Muscle layer of colon (tissue), 2 donors: Measurements from ENCODE around the gene STK16.
"Not testable (repeated sequence)": the region's sequence is repeated elsewhere in the genome, so short reads cannot be mapped to it uniquely, and the experiment has no call there.

Source experiments
- H3K27ac ChIP-seq: one replicate; pipeline ENCODE4 v1.7.0; 2013; ENCODE audit warnings: low read depth, mild to moderate bottlenecking, low read length, moderate library complexity
- H3K27me3 ChIP-seq, 2 donors: one replicate each; pipeline ENCODE4 v1.7.0; 2013; ENCODE audit warnings: low read length in 2 of 2, mild to moderate bottlenecking in 2 of 2; ENCODE audit not compliant: insufficient read depth in 2 of 2, control insufficient read depth in 1 of 2
- H3K36me3 ChIP-seq: one replicate; pipeline ENCODE4 v1.7.0; 2013; ENCODE audit warnings: mild to moderate bottlenecking, low read length; ENCODE audit not compliant: insufficient read depth
- H3K4me1 ChIP-seq: one replicate; pipeline ENCODE4 v1.7.0; 2013; ENCODE audit warnings: mild to moderate bottlenecking, low read length; ENCODE audit not compliant: insufficient read depth
- H3K4me3 ChIP-seq, 2 donors: one replicate each; pipeline ENCODE4 v1.7.0; 2013; ENCODE audit warnings: low read length in 2 of 2, low read depth in 1 of 2, mild to moderate bottlenecking in 1 of 2, moderate library complexity in 1 of 2
- H3K9ac ChIP-seq: one replicate; pipeline ENCODE4 v1.7.0; 2013; ENCODE audit warnings: low read length
- H3K9me3 ChIP-seq: one replicate; pipeline ENCODE4 v1.7.0; 2013; ENCODE audit warnings: mild to moderate bottlenecking, low read length
- donor health status: abdominal sarcoma.
- donor health status: Adenocarcinoma of cecum.

STK16 gene

DNA sequence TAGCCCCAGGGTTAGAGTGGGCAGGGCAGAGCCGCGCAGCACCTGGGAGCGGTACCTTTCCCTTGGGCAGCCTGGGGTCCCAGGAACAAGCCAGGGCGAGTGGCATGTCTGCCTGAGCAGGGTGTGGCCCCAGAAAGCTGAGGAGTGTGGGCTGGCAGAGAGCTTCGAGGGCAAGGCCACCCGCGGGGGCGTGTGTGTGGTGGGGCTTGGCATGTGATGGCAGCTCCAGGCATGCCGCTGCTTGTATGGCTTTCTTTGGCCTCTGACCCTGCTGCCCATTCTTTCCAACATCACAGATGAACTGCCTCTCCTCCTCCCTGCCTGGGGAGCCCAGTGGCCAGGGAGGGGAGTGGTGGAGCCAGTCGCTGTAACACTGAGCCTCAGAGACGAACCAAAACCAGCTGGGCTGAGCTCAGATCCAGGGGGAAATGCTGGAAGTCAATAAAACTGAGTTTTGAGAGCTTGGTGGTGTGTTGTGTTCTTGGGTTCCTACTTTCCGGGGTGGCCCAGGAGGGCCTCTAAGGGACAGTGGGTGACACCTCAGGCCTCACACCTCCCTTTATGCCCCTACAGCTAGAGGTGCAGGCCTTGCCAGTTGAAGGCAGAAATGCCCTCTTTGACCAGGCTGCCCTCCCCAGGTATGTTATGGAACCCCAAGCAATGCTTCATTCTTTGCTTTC lies 41.3 kb downstream of the STK16 start:
- Histone ChIP-seq H3K36me3 (peaks cover 41% of the 10 kb centered on the region), H3K9ac (no peak overlapping the region), H3K9me3 (no peaks in the 10 kb centered on the region), H3K27ac (no peak overlapping the region), H3K4me3 (no peak overlapping the region), H3K4me1 (peaks cover 12% of the 10 kb centered on the region), H3K27me3 (no peaks in the 10 kb centered on the region)

DNA sequence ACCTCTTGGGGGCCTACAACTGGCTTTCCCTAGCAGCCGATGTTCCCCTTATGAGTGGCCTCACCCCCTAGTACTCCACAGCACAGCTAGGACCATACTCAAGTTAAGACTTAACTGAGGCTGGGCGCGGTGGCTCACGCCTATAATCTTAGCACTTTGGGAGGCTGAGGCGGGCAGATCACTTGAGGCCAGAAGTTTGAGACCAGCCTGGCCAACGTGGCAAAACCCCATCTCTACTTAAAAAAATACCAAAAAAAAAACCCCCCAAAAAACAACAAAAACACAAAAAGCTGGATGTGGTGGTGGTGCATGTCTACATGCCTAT lies 41.8 kb downstream of the STK16 start:
- H3K27ac ChIP-seq, H3K4me3 ChIP-seq, H3K27me3 ChIP-seq, H3K9ac ChIP-seq, H3K9me3 ChIP-seq: not testable (repeated sequence)
- Histone ChIP-seq H3K4me1 (peaks cover 12% of the 10 kb centered on the region), H3K36me3 (peaks cover 36% of the 10 kb centered on the region)

DNA sequence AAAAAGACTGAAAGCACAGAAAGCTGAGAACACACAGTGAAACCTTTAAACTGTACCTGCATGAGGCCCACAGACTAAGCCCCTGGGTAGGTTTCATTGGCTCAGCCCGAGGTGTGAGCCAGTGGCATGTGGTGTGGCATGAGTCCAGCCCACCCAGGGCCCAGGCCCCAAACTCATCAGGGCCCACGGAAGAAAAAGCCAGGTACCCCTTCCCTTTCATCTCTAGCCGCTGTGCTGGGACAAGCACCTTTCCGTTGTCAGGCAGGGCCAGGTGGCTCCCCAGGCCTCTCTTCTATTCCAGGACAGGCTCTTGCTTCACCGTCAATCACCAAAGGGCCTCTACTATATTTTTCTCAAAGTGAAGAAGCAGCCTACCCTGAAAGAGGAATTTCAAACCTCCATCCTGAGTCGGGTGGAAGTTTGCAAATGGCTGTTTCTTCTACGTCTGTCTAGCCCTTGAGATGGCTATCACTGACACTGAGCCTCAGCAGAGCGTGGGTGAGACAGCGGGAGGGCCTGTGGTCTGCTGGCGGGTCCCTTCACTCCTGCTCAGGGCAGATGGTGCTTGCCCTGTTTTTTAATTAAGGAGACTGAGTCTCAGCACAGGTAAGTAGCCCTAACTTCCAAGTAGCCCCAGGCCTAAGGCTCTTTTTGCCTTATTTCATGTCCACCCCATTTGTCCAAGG lies 42.4 kb downstream of the STK16 start:
- no peaks in the 10 kb centered on the region for H3K9me3 ChIP-seq
- H3K27me3 ChIP-seq = no peaks in the 10 kb centered on the region
- H3K36me3 ChIP-seq = peaks cover 29% of the 10 kb centered on the region
- H3K27ac ChIP-seq = no peak overlapping the region
- peaks cover 12% of the 10 kb centered on the region for H3K4me1 ChIP-seq
- H3K9ac ChIP-seq = no peak overlapping the region
- H3K4me3 ChIP-seq = no peak overlapping the region

DNA sequence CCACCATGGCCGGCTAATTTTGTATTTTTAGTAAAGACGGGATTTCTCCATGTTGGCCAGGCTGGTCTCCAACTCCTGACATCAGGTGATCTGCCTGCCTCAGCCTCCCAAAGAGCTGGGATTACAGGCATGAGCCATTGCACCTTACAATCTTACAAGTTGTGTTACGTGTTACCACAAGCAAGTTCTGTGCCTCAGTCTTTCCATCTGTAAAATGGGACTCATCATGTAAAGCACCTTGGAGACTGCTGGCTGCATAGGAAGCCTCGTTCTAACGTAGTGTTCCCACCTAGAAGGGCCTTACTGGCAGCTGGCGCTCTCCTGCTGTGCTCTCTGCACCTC lies 43.9 kb downstream of the STK16 start:
- Histone ChIP-seq H3K36me3 (peaks cover 15% of the 10 kb centered on the region), H3K9me3 (no peaks in the 10 kb centered on the region), H3K4me1 (peaks cover 15% of the 10 kb centered on the region), H3K4me3 (no peak overlapping the region), H3K27ac (peak overlapping the region; percentile 68), H3K27me3 (no peaks in the 10 kb centered on the region), H3K9ac (no peak overlapping the region)

DNA sequence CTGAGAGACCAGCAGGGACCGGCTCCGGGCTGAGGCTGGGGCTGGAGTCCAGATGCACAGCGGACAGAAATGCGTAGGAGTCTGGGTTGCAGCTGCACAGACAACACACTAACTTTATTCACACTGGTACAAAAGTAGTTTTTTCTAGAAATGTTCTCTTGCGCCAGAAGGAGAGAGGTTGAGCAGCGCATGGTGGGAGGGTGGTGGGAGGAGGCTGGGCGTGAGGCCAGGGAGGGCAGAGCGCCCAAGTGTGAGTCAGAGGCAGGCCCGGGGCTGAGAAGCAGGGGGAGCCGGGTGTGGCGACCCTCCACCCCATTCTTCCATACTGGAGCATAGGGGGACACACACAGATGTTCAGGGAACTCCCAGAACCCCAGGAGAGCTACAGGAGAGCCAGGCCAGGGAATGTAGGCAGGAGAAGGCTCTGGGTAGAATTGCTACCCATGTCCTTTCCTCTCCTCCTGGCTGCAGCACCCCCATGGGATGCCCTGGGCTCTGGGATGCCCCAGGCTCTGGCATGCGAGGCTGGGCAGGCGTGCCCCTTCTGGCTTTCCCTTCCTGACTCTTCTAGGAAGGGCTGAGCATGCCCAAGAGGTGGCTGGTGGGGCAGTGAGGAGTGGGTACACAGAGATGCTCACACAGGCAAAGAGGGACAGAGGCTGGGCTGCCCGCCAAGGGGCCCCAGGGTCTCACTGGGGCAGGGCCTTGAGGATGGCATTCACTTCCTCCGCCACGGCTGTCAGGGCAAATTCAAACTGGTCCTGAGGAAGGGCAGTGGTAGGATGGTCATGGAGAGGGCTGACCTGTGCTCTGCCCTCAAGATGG lies 44.5 kb downstream of the STK16 start:
- Histone ChIP-seq H3K9me3 (no peaks in the 10 kb centered on the region), H3K36me3 (peaks cover 9% of the 10 kb centered on the region), H3K4me3 (no peak overlapping the region), H3K27ac (peak overlapping the region; percentile 68), H3K27me3 (no peaks in the 10 kb centered on the region), H3K9ac (no peak overlapping the region), H3K4me1 (peaks cover 17% of the 10 kb centered on the region)

DNA sequence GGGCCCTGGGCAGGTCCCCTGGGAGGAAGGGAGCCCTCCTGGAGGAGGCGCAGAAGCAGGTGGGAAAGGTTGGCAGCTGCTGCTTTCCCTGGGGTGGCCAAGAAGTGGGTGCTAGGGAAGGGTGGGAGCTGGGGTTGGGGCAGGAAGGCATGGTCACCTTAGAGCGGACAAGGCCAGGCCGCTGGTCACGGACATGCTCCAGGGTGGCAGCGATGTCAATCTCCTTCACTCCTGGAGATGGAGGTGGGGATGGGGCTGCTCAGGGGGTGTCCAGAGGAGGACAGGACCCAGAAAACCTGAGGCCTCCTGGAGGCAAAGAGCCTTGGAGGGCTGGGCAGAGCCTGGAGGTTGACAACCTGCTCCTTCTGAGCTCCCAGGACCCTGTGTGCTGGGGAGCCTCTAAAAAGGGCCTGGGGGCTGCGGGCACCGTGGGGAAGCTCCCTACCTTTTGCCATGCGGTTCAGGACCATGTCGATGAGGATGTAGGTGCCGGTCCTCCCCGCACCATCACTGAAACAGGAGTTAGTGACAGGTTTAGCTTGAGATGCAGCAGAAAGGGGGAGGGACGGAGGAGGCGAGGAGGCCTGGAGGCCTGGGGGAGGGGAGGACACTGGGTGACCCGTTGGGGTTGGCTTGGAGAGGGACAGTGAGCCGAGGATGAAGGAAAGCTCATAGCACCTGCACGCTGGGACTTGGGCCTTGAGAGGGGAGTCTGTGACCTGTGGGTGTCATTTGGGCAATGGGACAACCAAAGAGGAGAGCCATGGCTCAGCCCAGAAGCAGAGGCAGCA lies 45.3 kb downstream of the STK16 start:
- H3K9ac ChIP-seq = no peak overlapping the region

DNA sequence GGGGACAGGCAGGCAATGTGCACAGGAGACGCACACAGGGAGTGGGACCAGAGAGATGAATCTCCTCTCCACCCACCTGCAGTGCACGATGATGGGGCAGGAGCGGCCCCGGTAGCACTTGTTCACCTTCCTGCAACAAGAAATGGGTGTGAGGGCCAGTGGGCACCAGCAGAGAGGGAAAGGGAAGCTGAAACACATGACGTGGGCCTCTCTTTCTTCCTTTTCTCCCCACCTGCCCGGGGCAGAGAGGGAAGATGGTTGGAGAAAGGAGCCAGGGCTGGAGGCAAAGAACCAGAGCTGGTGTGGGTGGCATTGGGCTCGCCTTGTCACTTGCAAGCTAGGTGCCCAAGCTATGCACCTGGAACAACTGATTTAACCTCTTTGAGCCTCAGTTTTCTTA lies 46.1 kb downstream of the STK16 start:
- Histone ChIP-seq H3K4me1 (peaks cover 22% of the 10 kb centered on the region), H3K9me3 (no peaks in the 10 kb centered on the region), H3K27me3 (no peaks in the 10 kb centered on the region), H3K9ac (no peak overlapping the region), H3K36me3 (no peaks in the 10 kb centered on the region), H3K4me3 (no peak overlapping the region), H3K27ac (no peak overlapping the region)

More for the DNA sequence above, 45.3 kb downstream of the STK16 start:
- Histone ChIP-seq H3K27ac (no peak overlapping the region), H3K36me3 (peaks cover under 1% of the 10 kb centered on the region), H3K9me3 (no peaks in the 10 kb centered on the region), H3K4me3 (no peak overlapping the region), H3K27me3 (no peaks in the 10 kb centered on the region), H3K4me1 (peaks cover 22% of the 10 kb centered on the region)

DNA sequence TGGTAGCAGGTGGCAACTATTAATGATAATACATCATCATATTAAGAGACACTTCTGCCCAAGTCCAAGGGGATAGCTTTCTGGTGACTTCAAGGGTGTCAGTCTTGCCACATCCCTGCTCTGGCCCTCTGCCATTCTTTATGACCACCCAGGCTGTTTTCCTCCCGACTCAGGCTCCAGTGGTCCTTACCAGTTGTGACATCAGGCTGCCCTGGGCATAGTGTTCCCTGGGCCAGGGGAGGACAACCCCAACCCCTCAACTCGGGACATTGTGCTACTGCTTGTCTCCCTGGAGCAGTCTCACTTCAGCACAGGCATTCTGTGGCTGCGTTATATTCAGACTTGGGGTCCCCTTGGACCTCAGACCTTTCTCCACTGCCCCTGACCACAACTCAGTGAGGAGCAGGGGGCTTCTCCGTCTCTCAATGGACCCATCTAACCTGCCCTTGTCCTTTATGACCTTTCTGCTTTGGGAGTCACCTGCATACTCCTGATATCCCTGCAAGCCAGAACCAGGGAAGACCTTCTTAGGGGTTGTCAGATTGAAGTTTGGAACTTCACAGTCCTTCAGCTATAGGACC lies 46.7 kb downstream of the STK16 start:
- no peaks in the 10 kb centered on the region for H3K36me3 ChIP-seq
- H3K9me3 ChIP-seq = no peaks in the 10 kb centered on the region
- peaks cover 22% of the 10 kb centered on the region for H3K4me1 ChIP-seq
- H3K4me3 ChIP-seq = no peak overlapping the region
- H3K27me3 ChIP-seq = no peaks in the 10 kb centered on the region
- H3K27ac ChIP-seq = no peak overlapping the region
- no peak overlapping the region for H3K9ac ChIP-seq

DNA sequence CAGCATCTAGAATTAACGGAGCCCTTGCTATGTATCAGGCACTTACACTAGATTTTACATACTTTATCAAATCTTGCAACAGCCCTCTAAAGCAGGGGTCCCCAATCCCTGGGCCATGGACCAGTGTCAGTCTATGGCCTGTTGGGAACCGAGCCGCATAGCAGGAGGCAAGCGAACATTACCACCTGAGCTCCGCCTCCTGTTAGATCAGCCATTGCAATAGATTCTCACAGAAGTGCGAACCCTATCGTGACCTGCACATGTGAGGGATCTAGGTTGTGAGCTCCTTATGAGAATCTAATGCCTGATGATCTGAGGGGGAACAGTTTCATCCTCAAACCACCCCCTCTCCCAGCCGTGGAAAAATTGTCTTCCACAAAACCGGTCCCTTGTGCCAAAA lies 47.3 kb downstream of the STK16 start:
- H3K9ac ChIP-seq = no peak overlapping the region
- no peak overlapping the region for H3K27ac ChIP-seq
- H3K4me1 ChIP-seq = peaks cover 22% of the 10 kb centered on the region
- no peaks in the 10 kb centered on the region for H3K36me3 ChIP-seq
- no peaks in the 10 kb centered on the region for H3K27me3 ChIP-seq
- no peak overlapping the region for H3K4me3 ChIP-seq
- H3K9me3 ChIP-seq = no peaks in the 10 kb centered on the region

DNA sequence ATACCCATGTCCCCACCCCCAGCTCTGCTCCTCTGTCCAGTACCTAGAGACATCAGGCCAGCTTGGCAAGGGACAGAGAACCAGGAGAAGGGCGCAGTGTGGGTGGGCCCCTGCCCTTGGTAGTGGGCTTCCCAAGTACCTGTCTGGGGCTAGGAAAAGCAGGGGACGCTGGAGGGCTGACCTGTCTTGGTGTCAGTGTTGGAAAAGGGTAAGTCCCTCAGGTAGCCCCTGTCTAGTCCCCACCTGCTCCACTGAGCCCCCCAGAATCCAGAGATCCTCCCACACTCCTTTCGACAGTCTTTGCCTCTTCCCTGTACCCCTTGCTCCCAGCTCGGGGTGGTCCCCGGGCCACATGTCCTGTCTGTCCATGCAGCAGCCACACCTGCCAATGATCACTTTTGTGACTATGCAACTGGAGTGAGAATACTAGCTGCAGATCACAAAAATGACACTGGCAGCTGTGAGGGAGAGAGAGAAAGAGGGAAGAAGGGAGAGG lies 48.5 kb downstream of the STK16 start:
- H3K4me1 ChIP-seq = peaks cover 23% of the 10 kb centered on the region
- H3K27me3 ChIP-seq = no peaks in the 10 kb centered on the region
- H3K27ac ChIP-seq = no peak overlapping the region
- H3K9me3 ChIP-seq = no peaks in the 10 kb centered on the region
- H3K4me3 ChIP-seq = peak overlapping the region in 1 of 2 donors; percentile 52
- H3K36me3 ChIP-seq = no peaks in the 10 kb centered on the region
- H3K9ac ChIP-seq = no peak overlapping the region
